Measurements from ENCODE around the gene PRLR. TPM values are rescaled to one million over a fixed set of nuclear protein-coding genes. Genes with fewer than 3 reads are reported as not detected.

Gene PRLR
- total and polyA plus RNA-seq, 10 donors, result 0.02 to 0.82 (median 0.26) TPM

GRCh38 chr5:35095366-35095765, 134.9 kb downstream of the PRLR start:
- Histone ChIP-seq H3K27me3 (replicated peaks in 1 of 7) (peaks cover 0 to 9% (median 0%) of the 10 kb centered on the region in 7 donors), H3K4me3 (no peak overlapping the region), H3K4me1 (peaks cover 0 to 3% (median 0%) of the 10 kb centered on the region in 6 donors), H3K9me3 (no peaks in the 10 kb centered on the region), H3K27ac (no peak overlapping the region), H3K36me3 (no peaks in the 10 kb centered on the region)
- intact Hi-C loops (cut with DNase I; ENCODE audit: low total_unique reads), result loop anchor here (10.0 kb wide), 1 partner anchor 89 kb away; no protein-coding TSS in a partner anchor
- no peak for DNase-seq
- TF ChIP-seq POLR2AphosphoS5 (IDR thresholded peaks at IDR 0.05), result no peak
- TF ChIP-seq, protein P1, sequence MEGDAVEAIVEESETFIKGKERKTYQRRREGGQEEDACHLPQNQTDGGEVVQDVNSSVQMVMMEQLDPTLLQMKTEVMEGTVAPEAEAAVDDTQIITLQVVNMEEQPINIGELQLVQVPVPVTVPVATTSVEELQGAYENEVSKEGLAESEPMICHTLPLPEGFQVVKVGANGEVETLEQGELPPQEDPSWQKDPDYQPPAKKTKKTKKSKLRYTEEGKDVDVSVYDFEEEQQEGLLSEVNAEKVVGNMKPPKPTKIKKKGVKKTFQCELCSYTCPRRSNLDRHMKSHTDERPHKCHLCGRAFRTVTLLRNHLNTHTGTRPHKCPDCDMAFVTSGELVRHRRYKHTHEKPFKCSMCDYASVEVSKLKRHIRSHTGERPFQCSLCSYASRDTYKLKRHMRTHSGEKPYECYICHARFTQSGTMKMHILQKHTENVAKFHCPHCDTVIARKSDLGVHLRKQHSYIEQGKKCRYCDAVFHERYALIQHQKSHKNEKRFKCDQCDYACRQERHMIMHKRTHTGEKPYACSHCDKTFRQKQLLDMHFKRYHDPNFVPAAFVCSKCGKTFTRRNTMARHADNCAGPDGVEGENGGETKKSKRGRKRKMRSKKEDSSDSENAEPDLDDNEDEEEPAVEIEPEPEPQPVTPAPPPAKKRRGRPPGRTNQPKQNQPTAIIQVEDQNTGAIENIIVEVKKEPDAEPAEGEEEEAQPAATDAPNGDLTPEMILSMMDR (IDR thresholded peaks at IDR 0.05 in 8 of 11, conservative IDR thresholded peaks at IDR 0.05 in 3 of 11), result no peak
- TF ChIP-seq POLR2A (IDR thresholded peaks at IDR 0.05), result no peak
- 84 to 94% (median 90%) methylated on average over 3 of the region's 3 CpGs for WGBS, 5 donors

- TF ChIP-seq POLR2A (IDR thresholded peaks at IDR 0.05) (no peak), POLR2AphosphoS5 (IDR thresholded peaks at IDR 0.05) (no peak)
- TF ChIP-seq, protein P1 (IDR thresholded peaks at IDR 0.05 in 8 of 11, conservative IDR thresholded peaks at IDR 0.05 in 3 of 11), result no peak
- Histone ChIP-seq H3K4me3 (no peak overlapping the region), H3K4me1 (peaks cover 0 to 3% (median 0%) of the 10 kb centered on the region in 6 donors), H3K27me3 (replicated peaks in 1 of 7) (peaks cover 0 to 9% (median 0%) of the 10 kb centered on the region in 7 donors), H3K36me3 (no peaks in the 10 kb centered on the region), H3K27ac (no peak overlapping the region), H3K9me3 (no peaks in the 10 kb centered on the region)
- intact Hi-C loops (cut with DNase I; ENCODE audit: low total_unique reads), result loop anchor here (5.0 to 10.0 kb wide), 2 partner anchors 90 to 832 kb away; no protein-coding TSS in a partner anchor
- 80 to 85% (median 84%) methylated on average over 3 of the region's 3 CpGs for WGBS, 5 donors
- no peak for DNase-seq
Observed at GRCh38 chr5:35094948-35095347, 135.3 kb downstream of the PRLR start.

DNA sequence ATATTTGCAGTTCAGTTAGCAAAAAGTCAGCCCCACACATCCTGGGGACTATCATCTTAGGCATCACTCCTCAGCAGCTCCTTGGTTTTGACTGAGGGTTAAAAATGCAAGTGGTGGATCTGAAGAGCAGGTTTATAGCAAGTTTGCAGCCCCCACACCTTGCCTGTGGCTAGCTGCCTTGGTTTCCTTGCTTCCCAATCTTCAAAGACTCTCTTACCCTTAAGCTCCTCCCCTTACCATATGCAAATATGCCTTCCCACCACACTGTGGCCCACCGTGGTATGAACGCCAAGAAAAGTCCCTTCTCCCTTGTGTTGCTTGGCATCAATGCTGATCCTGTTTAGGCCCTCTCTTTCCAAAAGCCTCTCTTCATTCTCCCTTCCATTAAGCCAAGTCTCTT, 137.6 kb downstream of the PRLR start:
- Histone ChIP-seq H3K27ac (no peak overlapping the region), H3K4me1 (peaks cover 0 to 3% (median 0%) of the 10 kb centered on the region in 6 donors), H3K9me3 (no peaks in the 10 kb centered on the region), H3K4me3 (no peak overlapping the region), H3K36me3 (no peaks in the 10 kb centered on the region), H3K27me3 (replicated peaks in 1 of 7) (peaks cover 0 to 4% (median 0%) of the 10 kb centered on the region in 7 donors)
- TF ChIP-seq POLR2A (IDR thresholded peaks at IDR 0.05) (no peak), POLR2AphosphoS5 (IDR thresholded peaks at IDR 0.05) (no peak)
- TF ChIP-seq, protein P1 (IDR thresholded peaks at IDR 0.05 in 8 of 11, conservative IDR thresholded peaks at IDR 0.05 in 3 of 11), result no peak
- WGBS, 5 donors, result 45 to 76% (median 65%) methylated on average over 2 of the region's 2 CpGs
- DNase-seq, result no peak
- intact Hi-C loops (cut with DNase I; ENCODE audit: low total_unique reads), result loop anchor here (5.0 to 10.0 kb wide), 2 partner anchors 92 to 835 kb away; no protein-coding TSS in a partner anchor

GRCh38 chr5:35091704-35092103, 138.6 kb downstream of the PRLR start:
- no peaks in the 10 kb centered on the region for H3K27me3 ChIP-seq (replicated peaks in 1 of 7)
- no peak overlapping the region for H3K27ac ChIP-seq
- H3K4me1 ChIP-seq, result peaks cover 0 to 3% (median 0%) of the 10 kb centered on the region in 6 donors
- H3K36me3 ChIP-seq, result no peaks in the 10 kb centered on the region
- intact Hi-C loops (cut with DNase I; ENCODE audit: low total_unique reads), result loop anchor here (5.0 to 10.0 kb wide), 2 partner anchors 93 to 836 kb away; no protein-coding TSS in a partner anchor
- WGBS, 5 donors, result 56 to 72% (median 68%) methylated on average over 5 of the region's 5 CpGs
- no peaks in the 10 kb centered on the region for H3K9me3 ChIP-seq
- no peak for DNase-seq
- no peak overlapping the region for H3K4me3 ChIP-seq
- no peak for TF ChIP-seq POLR2AphosphoS5 (IDR thresholded peaks at IDR 0.05)
- TF ChIP-seq, protein P1 (IDR thresholded peaks at IDR 0.05 in 8 of 11, conservative IDR thresholded peaks at IDR 0.05 in 3 of 11), result no peak
